C1 segment of cervical spinal cord (tissue), 14 donors: ENCODE measurements around the gene PELO.
A peak's percentile ranks its signal among the peaks of the same experiment; 100 is the strongest.

ENCODE experiments used
- DNase-seq, 14 donors: peaks; one replicate each; lab custom pipeline; 2025; lab: John Stamatoyannopoulos, UW

PELO gene

DNA sequence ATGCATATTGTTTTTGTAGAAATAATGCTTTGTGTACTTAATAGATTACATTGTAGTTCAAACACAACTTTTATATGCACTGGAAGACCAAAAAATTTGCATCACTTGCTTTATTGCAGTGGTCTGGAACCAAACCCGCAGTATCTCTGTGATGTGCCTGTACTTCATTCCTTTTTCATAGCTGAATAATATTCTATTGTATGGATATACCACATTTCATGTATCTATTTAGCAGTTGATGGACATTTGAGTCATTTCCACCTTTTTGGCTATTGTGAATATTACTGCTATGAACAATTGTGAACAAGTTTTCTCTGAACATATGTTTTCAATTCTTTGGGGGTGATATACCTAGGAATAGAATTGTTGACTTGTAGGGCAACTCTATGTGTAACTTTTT is 40.1 kb downstream of the PELO start:
- DNase-seq, result no peak

DNA sequence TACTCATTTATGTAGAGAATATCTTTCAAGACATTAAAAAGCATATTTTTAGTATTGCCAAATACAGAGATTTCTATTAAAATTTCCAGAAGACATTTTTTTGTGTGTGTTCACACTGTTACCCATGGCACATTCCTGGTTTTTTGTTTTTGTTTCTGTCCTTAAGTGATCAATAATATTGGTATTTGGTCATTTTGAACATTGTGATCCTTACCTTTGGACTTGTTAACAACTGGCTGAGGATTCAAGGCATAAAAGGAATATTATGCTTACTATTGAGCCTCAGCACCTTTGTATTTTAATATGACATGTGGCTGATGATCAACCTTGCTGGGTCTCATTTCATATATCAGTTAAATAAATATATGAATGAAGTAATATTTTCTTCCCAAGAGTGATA is 41.9 kb downstream of the PELO start:
- DNase-seq, result no peak

DNA sequence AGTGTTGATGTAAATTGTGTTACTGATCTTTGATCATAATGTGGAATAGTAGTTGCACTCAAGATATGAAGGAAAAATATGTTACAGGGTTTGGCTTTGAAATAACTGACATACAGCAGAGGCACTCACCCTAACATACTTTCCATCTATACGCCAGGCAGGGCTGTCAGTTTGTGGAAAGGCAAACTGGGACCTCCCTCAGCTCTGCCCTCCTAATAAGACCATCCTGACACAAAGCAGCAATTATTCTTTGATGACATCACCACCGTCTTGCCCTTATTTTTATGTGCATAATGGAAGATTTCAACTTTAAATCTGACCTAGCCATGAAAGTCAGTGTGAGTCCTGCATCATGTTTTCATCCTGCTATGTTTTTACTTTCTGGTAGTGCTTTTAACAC is 42.9 kb downstream of the PELO start:
- DNase-seq, result no peak

DNA sequence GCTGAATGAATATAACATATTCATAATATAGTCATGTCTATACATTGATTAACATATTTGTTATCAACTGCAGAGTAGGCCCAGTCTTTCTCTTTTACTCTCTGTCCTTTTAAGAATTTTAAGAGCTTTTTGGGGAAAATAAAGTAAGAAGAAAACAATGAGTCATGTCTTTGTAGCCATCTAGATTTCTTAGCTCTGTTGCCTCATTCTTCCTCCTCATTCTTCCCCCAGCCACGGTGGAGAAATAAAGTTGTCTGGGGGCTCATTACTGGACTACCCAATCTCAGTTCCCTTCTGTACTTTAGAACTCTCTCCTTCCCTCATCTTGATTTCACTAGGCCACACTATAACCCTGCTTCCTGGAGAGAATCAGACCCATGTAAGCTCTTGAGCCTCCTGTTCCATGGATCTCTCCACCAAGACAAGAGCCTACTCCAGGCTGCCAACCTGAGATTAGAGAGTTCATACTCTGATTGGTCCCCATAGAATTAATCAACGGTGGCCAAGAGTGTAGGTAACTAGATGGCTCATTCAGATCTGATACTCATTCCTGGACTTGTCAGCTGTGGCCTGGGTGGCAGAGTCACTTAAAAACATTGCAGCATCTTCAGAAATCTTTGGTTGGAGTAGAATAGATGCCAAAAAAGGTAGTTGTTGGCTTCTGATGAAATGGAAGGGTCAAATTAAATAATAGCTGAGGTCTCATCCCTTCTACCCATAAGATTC is 44.2 kb downstream of the PELO start:
- no peak for DNase-seq

DNA sequence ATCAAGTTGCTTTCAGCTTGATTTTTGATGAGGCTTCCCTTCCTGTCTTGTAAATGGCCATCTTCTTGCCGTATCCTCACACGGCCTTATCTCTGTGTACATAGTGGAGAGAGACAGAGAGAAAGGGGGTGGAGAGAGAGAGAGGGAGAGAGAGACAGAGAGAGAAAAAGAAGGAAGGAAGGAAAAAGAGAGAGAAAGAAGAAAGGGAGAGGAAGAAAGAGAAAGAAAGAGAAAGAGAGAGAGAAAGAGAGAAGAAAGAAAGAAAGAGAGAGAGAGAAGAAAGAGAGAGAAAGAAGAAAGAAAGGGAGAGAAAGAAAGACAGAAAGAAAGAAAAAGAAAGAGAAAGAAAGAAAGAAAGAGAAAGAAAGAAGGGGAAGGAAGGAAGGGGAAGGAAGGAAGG is 46.6 kb downstream of the PELO start:
- DNase-seq, result no peak

DNA sequence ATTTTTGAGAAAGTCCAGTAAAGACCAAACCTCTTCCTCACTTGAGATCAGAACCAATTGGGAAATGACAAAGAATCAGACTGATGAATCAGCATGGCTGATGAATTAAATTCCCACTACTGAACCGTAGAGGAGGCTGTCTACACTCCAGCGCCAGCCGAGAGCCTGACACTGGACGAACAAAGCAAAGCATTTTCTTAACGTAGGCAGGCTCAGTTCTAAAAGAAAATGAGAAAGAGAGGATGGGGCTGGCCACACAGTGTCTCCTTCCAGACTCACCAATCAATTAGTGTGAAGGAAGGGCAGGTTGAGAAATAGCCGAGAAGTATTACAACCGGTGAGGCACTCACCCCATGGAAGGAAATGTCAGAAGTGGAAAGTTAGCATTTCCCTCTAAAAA is 49.4 kb downstream of the PELO start:
- peak in 7 of 14 donors; percentile 5 to 55 (median 11) for DNase-seq
